ENCODE data around the gene MACROD2.
"Not testable (repeated sequence)": the region's sequence is repeated elsewhere in the genome, so short reads cannot be mapped to it uniquely, and the experiment has no call there.

The MACROD2 gene

GRCh38 chr20:15977758-15978157 is 1982.4 kb downstream of the MACROD2 start:
- no peak for DNase-seq

- DNase-seq = not testable (repeated sequence)
These were observed 1990.4 kb downstream of the MACROD2 start for GRCh38 chr20:15985494-15986368.

DNA sequence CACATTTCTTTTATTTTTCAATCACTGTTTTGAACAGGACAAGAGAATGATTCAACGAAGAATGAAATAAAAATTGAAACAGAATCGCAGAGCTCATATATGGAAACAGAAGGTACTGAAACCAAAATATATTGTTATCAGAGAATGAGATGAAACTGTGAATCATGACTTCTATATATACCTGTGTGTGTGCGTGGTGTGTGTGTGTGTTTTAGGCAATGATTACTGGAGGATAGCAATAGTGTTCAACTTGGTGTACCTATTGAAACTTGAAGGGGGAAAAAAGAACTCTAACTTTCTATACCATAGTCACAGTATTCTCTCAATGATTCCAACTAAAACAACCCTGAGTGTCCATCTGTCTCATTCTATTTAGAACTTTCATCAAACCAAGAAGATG is 1991.4 kb downstream of the MACROD2 start:
- DNase-seq = no peak

DNA sequence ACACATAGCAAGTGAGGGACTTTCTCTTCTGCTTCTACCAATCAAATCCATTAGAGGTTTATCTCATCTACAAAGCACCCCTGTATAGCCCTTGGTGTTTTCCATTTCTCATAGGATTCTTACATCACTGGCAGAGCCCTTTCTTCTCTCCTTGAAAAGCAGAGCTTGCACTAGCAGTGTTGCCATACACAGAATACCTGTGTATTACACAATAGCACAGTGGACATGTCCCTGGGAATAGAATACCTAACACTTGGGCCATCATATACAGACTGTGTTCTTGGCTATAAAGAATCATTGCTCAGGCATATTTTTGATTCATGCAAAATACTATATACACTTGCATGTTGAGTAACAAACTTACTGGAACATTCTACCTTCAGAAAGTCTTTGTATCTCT is 1996.0 kb downstream of the MACROD2 start:
- DNase-seq = no peak

DNA sequence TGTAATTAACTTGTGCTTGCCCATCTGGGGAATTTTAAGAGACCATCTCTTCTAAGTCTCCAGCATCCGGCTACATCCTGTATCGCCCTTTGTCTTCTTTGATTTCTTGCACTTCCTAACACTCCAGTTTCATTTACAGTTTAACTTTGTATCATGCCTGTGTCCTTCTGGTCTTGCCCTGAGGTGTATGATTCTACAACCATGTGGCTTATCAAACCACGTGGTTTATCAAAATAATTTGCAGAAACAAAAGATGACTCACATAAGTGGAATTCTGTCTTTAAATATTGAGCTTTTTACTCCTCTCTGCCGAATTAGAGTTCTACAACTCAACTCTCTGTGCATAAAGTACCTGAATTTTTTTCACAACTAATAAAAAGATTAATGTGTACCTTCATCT is 1997.2 kb downstream of the MACROD2 start:
- DNase-seq = no peak

DNA sequence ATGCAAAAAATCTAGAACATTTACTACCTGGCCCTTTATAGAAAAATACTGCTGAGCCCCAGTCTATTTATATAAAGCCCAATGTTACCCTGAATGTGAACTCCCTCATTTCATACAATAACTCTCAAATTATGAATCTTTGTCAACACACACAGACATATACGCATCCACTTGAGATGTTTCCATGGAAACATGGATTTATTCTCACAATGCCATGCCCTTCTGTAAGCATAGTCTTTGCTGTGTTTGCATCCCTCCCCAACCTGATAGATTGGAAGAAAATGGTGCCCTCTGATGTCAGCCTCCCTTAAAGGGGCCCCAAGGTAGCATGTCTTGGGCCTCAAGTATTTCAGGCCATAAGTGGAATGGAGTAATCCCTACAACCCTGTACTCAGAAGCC is 2004.8 kb downstream of the MACROD2 start:
- no peak for DNase-seq

DNA sequence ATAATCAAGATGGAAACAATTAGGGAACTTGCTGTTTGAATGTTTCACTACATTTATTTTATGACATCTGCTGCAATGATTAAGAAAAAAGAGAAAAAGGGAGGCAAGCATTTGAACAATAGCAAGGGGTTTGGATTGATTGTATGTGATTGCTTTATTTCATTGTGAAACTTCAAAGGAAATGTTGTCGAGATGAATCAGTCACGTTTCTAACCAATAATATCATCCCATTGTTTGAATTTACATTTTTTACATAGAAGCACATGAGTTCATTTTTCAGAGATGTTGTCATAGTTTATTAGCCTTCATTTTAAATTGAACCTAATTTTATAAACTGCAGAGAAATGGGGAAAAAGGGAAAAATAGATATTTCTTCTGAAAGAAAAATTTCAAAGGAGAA is 2006.0 kb downstream of the MACROD2 start:
- DNase-seq = no peak

DNA sequence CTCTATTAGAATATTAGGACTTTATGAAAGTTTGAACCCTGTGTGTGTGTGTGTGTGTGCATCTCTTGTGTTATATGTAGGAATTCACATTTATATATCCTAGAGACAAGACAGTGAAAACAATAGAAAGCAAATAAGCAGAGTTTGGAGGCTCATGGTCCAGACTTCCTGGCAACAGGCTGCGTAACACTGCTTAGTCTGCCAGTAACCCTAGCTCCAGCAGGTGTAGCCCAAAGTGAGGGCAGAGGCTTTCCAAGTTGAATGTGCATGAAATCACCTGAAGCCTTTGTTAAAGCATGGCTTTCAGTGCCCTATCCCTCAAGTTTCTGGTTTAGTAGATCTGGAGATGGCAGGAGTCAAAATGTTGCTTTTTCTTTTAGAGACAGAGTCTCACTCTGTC is 2008.0 kb downstream of the MACROD2 start:
- DNase-seq = no peak

DNA sequence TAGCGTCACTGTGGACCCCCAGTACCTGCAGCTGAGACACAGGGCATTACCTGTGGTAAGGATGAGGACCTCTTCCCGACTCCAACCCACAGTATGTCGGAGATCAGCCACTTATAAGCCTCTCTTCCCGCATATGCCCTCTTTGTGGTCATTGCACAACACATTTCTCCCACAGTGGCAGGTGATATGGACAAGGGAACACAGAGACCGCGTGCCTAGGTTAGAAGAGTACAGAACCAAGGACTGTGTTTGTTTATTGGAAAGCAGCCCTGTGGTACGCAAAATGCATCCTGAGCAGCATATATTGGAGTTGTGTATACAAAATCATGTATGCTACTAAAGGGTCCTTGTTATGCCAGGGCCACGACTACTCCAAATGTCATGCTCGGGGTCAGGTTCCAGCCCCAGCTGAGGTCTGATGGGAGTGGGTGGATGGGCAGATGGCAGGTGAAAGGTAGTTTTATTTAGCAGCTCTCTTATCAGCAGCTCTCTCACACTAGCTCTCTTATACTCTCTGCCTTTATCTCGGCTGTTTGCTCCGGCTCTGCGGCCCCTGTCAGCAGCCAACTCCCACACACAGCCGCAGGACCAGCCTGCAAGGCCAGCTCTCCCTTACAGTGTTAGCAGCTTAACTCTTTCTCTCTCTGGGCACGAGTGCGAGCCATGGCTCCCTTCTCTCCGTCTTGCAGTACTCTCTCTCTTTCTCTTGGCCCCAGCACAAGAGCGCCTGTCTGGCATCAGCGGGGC is 2009.0 kb downstream of the MACROD2 start:
- DNase-seq = no peak

DNA sequence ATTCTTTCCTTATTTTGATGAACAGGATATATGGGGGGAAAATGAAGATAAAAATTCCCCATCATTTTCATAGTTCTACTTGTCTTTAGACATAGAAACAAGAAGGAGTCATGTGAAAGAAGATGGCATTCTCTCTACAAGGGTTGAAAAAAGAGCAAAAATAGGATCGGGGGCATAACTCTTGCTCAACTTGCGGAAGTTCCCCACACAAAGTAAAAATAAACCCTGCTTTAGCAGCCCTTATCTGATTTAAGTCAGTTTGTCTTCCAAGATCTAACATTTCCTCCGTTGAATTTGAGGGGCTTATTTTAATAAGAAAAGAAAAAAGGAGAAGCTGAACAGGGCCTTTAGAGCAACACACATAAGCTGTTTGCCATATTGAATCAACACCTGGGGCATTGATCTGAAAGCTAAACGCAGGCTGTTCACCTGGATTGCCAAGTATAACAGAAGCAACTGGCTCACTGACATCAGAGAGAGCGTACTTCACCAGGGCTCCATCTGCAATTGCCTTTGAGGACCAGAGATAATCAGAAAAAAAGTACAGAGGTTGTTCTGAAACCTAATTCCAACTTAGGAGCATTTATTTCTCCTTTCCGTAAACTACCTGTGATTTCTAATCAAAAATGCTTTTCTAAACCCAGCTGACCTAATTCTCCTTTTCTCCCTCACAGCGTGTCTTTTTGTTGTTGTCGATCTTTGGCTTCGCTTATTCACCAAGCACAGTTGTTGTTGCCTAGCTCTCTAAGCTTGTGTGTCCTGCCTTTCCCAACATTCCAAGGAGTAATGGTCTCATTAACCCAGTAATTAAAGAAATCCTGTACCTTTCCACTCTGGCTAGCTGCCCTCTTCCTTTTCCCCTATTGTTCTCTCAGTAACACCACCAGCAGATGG is 2010.0 kb downstream of the MACROD2 start:
- no peak for DNase-seq

GRCh38 chr20:16005915-16006493 is 2010.7 kb downstream of the MACROD2 start:
- DNase-seq = no peak

DNA sequence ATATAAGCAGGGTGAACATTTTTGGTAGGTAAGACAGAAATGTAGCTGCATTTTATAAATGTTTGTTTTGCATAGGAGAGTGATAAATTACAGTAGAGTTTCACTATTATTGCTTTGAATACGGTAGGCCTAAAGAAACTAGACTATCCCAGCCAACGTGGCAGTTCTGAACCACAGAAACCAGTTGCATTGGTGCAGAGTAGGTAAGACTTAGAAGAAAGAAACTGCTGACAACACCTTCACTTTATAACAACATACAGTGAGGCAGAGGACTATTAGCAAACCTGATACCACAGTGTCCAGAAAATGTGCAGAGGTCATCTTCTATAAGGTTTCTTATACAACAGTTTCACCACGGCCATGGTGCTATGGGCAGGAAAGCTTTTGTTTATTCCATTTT is 2011.8 kb downstream of the MACROD2 start:
- DNase-seq = no peak

DNA sequence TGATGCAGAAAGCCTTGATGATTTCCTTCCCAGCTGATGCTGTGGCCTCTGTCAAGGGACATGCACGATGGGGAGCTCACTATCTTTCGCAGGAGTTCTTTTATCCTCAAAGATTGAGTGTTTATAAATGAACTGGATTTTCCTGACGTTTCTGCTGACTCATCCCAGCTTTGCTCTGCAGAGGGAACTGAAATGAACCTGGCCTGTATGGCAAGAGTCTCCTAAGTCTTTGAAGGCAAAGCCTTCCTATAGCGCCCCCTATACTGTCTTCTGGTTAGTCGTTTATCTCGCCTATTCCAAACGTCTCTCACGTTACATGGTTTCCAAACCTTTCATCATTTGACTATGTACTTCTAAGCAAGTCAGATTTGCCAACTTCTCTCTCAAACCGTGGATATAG is 2012.6 kb downstream of the MACROD2 start:
- no peak for DNase-seq

DNA sequence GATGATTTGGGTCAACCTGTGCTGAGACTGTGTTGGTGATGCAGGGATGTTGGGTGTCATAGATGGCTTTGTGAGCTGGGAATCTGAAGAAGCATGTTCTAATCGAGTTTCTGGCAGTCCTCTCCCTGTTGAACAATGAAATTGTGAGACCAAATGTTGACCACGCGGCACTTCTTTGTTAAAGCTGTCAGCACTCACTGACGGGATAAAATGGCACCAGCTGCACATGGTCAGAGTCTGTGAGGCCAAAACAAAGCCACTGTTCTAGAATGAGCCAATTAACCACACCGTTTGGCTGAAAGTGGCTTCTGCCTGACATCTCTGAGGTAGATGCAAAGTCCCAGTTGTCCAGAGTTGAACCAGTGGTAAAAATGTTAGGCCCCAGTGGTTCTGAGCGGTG is 2015.7 kb downstream of the MACROD2 start:
- DNase-seq = no peak

DNA sequence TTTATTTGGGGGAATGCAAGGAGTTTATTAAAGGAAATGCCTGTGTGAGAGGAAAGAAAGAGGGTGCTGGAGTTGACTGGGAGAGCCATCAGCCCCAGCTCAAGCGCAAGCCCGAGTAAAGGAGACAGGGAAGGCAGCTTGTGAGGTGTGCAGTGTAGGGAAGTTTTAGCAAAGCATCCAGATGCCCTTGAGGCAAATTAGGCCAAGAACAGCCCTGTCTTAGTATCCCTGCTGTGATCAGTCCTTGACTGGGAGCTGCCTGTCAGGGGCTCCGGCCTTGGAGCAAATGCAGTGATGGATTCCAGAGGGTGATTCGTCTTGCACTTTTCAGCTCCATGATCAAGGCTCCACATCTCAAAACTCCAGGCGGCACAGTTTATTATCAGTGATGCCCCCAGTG is 2016.2 kb downstream of the MACROD2 start:
- no peak for DNase-seq

GRCh38 chr20:16012934-16013333 is 2017.6 kb downstream of the MACROD2 start:
- not testable (repeated sequence) for DNase-seq

- no peak for DNase-seq
These were observed 2018.3 kb downstream of the MACROD2 start for GRCh38 chr20:16013631-16014030.

DNA sequence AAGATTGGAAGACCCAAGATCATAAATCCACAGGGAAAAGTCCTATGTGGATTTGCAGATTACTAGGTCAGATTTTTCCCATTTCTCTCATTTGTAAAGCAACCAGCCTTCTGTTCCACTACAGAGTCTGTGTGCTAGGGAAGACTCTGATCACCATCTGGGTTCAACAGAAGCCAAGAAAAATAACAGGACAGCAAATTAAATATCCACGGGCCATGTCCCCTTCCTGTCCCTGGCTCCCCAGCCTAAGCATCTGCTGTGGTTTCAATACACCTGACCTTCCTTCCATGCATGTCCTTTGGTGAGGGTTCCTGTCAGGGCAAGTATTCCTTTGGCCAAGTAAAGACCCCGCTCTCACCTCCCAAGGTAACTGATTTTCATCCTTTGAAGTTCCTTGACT is 2019.1 kb downstream of the MACROD2 start:
- DNase-seq = no peak

DNA sequence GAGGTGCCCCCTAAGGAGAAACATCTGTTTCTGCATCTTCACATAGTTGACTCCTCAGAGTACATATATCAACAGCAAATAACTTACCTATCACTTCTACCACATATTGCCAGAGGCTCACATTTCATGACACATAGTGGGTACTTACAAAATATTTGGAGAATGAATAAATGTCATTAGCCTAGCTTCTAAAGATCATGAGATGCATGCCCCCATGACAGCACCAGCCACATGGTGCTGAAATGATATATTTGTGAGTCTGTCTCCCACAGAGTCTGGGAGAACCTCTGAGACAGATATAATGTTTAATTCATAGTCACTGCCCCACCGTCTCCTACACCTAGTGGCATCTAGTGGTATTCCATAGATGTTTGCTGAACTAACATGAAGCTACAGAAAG is 2022.3 kb downstream of the MACROD2 start:
- DNase-seq = no peak

GRCh38 chr20:16018881-16019280 is 2023.6 kb downstream of the MACROD2 start:
- no peak for DNase-seq

DNA sequence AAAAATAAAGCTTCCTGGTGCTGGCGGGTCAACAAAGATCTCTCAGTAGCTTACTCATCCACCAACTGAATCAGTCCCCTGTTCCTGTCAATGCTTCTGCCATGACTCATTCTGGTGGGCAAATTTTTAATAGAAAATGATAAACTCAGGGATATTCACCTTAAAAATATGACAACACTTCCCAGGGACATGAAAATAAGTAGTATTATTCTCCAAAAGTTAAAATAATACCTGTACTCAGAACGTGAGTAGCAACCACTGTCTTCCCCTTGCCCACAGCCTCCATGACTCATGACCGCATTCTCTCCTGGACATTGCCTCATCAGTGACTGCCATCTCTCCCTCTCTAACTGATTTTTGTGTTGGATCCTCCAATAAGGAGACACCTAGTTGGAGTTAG is 2025.7 kb downstream of the MACROD2 start:
- DNase-seq = no peak

GRCh38 chr20:16025084-16025483 is 2029.8 kb downstream of the MACROD2 start:
- no peak for DNase-seq

DNA sequence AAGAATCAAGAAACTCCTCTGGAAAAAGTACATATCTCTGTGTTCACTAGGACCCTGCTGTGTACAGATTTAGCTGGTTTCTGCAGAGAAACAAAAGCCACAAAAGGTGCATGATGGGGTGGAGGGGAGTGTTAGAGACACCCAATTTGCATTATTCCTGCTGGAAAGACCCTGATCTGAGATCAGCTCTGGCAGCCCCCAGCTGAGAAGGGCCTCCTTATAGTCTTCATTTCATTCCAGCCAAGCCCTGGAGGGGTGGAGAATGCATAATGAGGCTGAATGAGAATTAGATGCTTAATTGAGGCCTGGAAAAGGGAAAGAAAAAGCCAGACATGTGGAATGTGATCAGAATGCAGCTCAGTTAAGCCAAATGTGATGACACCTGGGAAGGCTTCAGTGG is 2032.4 kb downstream of the MACROD2 start:
- DNase-seq = no peak

All from left hindlimb (tissue), 1 donor.